HG02610 (cell line): ENCODE results near the gene GH2.
A peak's percentile ranks its signal among the peaks of the same experiment; 100 is the strongest.
"Not testable (repeated sequence)": the region's sequence is repeated elsewhere in the genome, so short reads cannot be mapped to it uniquely, and the experiment has no call there.

Source experiments
- ATAC-seq: cut with Tn5 transposase; IDR thresholded peaks from one replicate; pipeline ENCODE4 v1.9.1; 2021; ENCODE audit warnings: mild to moderate bottlenecking, moderate library complexity; ENCODE audit not compliant: unreplicated experiment

GH2 gene

GRCh38 chr17:63874693-63875092, 7.1 kb downstream of the GH2 start:
- ATAC-seq = not testable (repeated sequence)

- not testable (repeated sequence) for ATAC-seq
These were observed 7.6 kb downstream of the GH2 start for GRCh38 chr17:63874061-63874626.

GRCh38 chr17:63873577-63873976, 8.2 kb downstream of the GH2 start, which contains the start of gene CSH2:
Gene CSH2, minus strand, starts transcription at chr17:63873677. Its CDS starts 63 bp downstream, at chr17:63873614.
- not testable (repeated sequence) for ATAC-seq

- ATAC-seq = not testable (repeated sequence)
These were observed 9.9 kb downstream of the GH2 start for GRCh38 chr17:63871646-63872365.

- not testable (repeated sequence) for ATAC-seq
These were observed 11.5 kb downstream of the GH2 start for GRCh38 chr17:63870292-63870665.

- ATAC-seq = not testable (repeated sequence)
These were observed 12.1 kb downstream of the GH2 start for GRCh38 chr17:63869491-63870291.

- ATAC-seq = not testable (repeated sequence)
These were observed 15.1 kb downstream of the GH2 start for GRCh38 chr17:63866625-63867024.

- no peak for ATAC-seq
These were observed 22.5 kb downstream of the GH2 start for GRCh38 chr17:63859257-63859656.

GRCh38 chr17:63856425-63856824, 25.3 kb downstream of the GH2 start:
- not testable (repeated sequence) for ATAC-seq

- ATAC-seq = no peak
These were observed 26.6 kb downstream of the GH2 start for GRCh38 chr17:63855185-63855584.

- no peak for ATAC-seq
These were observed 27.0 kb downstream of the GH2 start for GRCh38 chr17:63854709-63855108.

- no peak for ATAC-seq
These were observed 28.5 kb downstream of the GH2 start for GRCh38 chr17:63853260-63853659.

- no peak for ATAC-seq
These were observed 31.3 kb downstream of the GH2 start for GRCh38 chr17:63850401-63850800.

GRCh38 chr17:63848834-63849689, 32.7 kb downstream of the GH2 start:
- ATAC-seq = peak; percentile 86

GRCh38 chr17:63847525-63848249, 34.1 kb downstream of the GH2 start:
- ATAC-seq = no peak

GRCh38 chr17:63845509-63845908, 36.2 kb downstream of the GH2 start:
- ATAC-seq = no peak

GRCh38 chr17:63843910-63844677, 37.6 kb downstream of the GH2 start:
- ATAC-seq = no peak

GRCh38 chr17:63843387-63843888, 38.3 kb downstream of the GH2 start:
- ATAC-seq = not testable (repeated sequence)
